GM19452 (cell line): Measurements from ENCODE around the gene ZNF808.
A peak's percentile ranks its signal among the peaks of the same experiment; 100 is the strongest.
"Not testable (repeated sequence)": the region's sequence is repeated elsewhere in the genome, so short reads cannot be mapped to it uniquely, and the experiment has no call there.

Experiments
- ATAC-seq: cut with Tn5 transposase; IDR thresholded peaks from one replicate; pipeline ENCODE4 v1.9.1; 2021; ENCODE audit not compliant: unreplicated experiment

Gene ZNF808

DNA sequence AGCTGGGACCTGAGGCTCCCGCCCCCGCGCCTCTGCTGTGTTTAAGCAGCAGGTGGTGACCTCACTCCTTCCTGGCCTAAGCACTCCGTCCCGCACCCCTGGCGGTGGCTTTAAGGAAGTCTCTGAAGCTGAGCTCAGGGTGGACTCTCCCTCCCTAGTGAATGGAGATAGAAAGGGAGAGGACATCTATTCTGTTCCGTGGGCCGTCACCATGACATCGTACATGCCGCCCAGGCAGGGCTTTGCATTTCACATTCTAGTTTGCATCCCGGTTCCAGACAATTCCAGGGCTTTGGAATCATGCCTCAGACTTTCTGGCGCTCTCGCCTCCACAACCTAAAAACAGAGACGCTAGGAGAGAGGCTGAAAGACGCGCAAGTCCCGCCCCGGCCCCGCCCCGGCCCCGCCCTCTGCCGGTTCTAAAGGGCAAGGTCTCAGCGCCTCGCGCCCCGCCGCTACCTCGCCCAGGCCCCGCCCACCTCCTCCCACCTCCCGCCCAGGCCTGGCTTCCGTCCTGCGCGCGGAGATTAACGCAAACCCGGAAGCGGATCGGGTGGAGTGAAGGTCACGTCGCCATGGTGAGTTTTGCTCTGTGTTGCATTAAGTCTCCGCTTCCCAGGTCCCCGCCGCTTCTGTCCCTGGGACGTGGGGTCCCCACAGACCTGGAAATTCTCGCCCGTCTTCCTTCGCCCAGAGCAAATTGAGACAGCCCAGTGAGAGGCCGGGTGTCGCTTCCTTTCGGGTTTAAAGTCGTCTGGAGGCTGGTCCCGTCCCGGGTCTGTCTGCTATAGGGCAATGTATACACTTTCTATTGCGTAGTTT lies at the start of gene ZNF808:
ZNF808 (plus strand) TSS at position 535 of the 822 bp plus-strand sequence. CDS start 15,617 bp downstream, outside the sequence.
- peak; percentile 89 for ATAC-seq

DNA sequence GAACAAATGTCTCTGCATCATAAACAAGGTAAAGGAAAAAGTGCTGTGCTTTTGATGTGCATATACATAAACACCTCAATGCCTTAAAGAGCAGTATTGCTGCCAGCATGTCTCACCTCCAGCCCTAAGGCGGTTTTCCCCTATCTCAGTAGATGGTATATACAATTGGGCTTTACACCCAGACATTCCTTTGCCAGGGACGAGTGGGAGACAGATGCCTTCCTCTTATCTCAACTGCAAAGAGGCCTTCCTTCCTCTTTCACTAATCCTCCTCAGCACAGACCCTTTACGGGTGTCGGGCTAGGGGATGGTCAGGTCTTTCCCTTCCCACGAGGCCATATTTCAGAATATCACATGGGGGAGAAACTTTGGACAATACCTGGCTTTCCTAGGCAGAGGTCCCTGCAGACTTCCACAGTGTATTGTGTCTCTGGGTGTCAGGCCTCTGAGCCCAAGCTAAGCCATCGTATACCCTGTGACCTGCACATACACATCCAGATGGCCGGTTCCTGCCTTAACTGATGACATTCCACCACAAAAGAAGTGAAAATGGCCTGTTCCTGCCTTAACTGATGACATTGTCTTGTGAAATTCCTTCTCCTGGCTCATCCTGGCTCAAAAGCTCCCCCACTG lies 43.2 kb upstream of the ZNF808 start:
- ATAC-seq = not testable (repeated sequence)

DNA sequence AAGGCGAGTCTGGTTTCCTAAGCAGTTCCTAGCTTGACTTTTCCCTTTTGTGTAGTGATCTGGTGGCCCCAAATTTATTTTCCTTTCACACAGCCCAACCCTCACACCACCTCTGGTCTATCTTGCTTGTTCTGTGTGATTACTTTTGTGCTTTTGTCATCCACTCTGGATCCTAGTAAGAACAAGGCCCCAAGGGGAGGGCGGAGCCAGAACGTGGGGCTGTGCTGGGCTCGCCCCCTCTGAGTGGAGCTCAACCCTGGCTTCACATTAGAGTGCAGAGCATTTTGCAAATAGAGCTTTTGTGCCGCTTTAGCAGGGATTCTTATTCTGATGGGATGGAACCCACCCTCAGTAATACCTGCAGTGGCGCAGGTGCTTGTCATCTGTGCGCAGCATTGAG lies 42.4 kb upstream of the ZNF808 start:
- not testable (repeated sequence) for ATAC-seq

DNA sequence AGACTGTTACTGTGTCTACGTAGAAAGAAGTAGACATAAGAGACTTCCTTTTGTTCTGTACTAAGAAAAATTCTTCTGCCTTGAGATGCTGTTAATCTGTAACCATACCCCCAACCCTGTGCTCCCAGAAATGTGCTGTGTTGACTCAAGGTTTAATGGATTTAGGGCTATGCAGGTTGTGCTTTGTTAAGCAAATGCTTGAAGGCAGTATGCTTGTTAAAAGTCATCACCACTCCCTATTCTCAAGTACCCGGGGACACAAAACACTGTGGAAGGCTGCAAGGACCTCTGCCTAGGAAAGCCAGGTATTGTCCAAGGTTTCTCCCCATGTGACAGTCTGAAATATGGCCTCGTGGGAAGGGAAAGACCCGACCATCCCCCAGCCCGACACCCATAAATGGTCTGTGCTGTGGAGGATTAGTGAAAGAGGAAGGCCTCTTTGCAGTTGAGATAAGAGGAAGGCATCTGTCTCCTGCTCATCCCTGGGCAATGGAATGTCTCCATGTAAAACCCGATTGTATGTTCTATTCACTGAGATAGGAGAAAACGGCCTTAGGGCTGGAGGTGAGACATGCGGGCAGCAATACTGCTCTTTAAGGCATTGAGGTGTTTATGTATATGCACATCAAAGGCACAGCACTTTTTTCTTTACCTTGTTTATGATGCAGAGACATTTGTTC lies 41.8 kb upstream of the ZNF808 start:
- ATAC-seq = not testable (repeated sequence)

DNA sequence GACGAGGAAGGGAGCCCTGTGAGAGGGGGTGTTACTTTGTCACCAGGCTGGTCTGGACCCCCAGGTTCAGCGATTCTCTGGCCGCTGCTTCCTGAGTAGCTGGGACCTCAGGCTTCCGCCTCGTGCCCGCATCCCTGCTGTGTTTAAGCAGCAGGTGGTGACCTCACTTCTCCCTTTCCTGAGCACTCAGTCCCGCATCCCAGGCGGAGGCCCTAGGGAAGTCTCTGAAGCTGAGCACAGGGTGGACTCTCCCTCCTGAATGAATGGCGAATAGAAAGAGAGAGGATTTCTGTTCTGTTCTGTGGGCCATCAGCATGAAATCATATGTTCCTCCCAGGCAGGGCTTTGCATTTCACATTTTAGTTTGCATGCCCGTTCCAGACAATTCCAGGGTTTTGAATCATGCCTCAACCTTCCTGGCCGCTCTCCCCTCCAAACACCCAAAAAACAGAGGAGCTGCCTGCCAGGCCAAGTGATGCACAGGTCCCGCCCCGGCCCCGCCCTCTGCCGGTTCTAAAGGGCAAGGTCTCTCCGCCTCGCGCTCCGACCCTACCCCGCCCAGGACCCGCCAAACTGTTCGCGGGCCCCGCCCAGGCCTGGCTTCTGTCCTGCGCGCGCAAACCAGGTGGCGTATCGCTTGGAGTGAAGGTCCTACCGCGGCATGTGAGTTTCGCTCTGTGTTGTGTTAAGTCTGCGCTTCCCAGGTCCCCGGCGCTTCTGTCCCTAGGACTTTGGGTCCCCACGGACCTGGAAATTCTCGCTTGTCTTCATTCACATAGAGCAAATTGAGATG lies 35.1 kb upstream of the ZNF808 start:
- no peak for ATAC-seq

DNA sequence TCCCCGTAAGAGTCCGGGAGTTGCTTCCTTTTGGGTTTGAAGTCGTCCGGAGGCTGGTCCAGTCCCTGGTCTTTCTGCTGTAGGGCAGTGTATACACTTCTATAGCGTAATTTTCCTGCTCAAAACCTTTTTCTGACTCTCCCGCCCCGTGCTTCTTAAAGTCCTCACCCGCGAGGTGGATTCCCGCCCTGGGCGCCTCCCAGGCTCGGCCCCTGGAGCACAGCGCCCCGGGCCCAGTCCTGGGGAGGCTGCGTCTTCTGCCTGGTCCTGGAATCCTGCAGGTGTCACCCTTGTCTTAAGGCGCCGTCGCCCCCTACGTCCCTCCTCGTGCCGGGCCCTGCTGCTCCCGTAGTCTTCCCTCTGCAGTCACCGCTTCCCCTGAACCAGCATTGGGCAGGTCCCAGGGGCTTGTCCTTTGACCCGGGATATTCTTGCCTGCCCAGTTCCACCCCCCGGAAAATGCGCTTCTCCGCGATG lies 34.4 kb upstream of the ZNF808 start:
- no peak for ATAC-seq

DNA sequence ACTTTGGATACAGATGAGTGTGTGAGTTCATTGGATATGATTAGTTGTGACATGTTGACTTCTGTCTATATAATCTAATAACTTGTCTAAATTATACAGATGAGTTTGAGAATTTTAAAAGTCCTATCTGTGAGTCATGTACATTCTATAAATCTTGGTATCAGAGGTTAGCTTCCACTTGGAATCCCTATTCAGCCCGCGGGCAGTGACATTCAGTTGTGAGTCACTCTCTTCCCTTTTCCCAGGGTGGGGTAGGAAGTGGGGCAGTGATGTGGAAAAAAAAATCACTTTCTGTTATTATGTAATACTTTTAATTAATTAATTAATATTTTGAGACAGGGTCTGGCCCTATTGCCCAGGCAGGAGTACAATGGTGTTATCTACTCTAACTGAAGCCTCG lies 33.0 kb upstream of the ZNF808 start:
- no peak for ATAC-seq

DNA sequence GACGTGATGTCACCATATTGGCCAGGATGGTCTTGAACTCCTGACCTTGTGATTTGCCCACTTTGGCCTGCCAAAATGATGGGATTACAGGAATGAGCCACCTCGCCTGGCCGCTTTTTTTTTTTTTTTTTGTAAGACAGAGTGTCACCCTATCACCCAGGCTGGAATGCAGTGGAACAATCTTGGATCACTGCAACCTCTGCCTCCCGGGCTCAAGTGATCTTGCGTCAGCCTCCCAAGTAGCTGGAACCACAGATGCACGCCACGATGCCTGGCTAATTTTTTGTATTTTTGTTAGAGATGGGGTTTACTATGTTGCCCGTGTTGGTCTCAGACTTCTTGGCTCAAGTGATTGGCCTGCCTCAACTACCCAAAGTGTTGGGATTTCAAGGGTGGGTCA lies 28.9 kb upstream of the ZNF808 start:
- no peak for ATAC-seq

DNA sequence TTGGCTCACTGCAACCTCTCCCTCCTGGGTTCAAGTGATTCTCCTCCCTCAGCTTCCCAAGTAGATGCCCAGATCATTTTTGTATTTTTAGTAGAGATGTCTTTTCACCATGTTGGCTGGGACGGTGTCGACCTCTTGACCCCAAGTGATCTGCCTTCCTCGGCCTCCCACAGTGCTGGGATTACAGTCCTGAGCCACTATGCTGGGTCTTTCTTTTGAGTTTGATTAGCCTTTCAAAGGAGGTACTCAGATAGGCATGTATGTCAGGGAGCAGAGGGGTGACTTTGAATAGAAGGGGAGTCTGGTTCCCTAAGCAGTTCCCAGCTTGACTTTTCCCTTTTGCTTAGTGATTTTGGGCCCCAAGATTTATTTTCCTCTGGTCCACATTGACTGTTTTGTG lies 27.0 kb upstream of the ZNF808 start:
- ATAC-seq = not testable (repeated sequence)

DNA sequence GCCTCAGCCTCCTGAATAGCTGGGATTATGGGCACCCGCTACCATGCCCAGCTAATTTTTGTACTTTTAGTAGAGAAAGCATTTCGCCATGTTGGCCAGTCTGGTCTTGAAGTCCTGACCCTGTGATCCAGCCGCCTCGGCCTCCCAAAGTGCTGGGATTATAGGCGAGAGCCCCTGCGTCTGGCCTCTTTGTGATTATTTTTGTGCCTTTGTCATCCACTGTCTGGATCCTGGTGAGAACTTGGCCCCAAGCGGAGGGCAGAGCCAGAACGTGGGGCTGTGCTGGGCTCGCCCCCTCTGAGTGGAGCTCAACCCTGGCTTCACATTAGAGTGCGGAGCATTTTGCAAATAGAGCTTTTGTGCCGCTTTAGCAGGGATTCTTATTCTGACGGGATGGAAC lies 26.5 kb upstream of the ZNF808 start:
- ATAC-seq = not testable (repeated sequence)

DNA sequence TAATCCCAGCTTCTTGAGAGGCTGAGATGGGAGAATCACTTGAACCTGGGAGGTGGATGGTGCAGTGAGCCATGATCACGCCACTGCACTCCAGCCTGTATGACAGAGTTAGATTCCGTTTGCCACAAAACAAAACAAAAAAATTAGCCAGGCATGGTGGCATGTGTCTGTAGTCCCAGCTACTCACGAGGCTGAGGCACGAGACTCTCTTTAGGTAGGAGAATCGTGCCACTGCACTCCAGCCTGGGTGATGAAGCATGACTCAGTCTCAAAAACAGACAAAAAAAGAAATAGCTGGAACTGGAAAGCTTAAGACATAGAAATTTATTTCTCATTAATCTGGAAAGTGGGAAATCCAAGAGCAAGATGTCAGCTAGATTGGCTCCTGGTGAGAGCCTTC lies 20.2 kb upstream of the ZNF808 start:
- ATAC-seq = no peak

DNA sequence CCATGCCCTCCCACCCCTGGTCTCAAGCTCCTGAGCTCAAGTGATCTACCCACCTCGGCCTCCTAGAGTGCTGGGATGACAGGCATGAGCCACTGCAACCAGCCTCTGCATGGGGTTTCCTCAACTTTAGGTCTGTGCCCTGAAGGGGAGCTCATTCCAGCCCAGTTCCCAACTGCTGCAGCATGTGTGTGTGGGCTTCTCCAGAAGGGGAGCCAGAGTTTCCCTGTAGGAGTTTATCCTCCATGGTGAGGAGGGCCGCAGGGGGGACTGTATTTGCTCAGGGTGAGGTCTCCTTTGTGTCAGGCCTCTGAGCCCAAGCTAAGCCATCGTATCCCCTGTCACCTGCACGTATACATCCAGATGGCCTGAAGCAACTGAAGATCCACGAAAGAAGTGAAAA lies 11.3 kb upstream of the ZNF808 start:
- no peak for ATAC-seq

DNA sequence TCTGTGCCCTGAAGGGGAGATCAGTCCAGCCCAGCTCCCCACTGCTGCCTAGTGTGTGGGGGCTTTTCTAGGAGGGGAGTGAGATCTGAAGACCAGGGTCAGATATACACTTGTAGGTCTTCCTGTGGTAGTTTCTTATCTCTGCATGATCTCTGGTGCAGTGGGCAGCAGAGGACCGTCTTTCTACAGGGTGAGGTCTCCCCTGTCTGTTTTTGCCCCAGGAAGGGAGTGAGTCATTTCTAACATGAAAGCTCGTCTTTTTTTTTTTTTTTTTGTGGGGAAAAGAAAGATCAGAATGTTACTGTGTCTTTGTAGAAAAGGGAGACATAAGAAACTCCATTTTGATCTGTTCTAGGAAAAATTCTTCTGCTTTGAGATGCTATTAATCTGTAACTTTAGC lies 8.8 kb upstream of the ZNF808 start:
- no peak for ATAC-seq

DNA sequence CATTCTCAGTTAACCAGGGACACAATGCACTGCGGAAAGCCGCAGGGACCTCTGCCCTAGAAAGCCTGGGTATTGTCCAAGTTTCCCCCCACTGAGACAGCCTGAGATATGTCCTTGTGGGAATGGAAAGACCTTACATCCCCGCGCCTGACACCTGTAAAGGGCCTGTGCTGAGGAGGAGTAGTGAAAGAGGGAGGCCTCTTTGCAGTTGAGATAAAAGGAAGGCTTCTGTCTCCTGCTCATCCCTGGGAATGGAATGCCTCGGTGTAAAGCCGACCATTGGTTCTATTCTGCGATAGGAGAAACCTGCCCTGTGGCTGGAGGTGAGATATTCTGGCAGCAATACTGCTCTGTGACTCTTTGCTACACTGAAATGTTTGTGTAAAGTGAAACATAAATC lies 8.3 kb upstream of the ZNF808 start:
- not testable (repeated sequence) for ATAC-seq

DNA sequence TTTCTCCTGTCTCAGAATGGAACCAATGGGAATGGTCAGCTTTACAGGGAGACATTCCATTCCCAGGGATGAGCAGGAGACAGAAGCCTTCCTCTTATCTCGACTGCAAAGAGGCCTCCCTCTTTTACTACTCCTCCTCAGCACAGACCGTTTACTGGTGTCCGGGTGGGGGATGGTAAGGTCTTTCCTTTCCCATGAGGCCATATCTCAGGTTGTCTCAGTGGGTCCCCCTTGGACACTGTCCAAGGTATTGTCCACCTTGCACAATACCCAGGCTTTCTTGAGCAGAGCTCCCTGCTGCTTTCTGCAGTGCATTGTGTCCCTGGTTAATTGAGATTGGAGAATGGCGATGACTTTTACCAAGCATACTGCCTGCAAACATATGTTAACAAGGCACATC lies 7.5 kb upstream of the ZNF808 start:
- no peak for ATAC-seq

DNA sequence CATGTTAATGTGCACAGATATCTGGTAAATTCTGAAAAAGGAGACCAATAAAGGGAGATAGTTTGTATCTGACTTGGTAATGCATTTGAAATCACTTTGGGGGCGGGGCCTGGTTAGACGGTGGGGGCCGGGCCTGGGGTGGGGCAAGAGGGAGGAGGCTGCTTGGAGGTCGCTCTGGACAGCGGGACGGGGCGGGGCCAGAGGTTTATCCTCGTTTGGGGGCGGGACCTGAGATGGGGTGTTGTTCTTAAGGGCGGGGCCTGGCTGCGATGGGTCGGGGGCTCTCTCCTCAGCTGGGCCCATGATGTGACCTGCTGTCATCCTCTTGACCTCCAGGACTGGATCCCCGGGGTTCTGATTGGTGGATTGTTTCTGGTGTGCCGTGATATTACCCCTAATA lies 4.9 kb upstream of the ZNF808 start:
- no peak for ATAC-seq

DNA sequence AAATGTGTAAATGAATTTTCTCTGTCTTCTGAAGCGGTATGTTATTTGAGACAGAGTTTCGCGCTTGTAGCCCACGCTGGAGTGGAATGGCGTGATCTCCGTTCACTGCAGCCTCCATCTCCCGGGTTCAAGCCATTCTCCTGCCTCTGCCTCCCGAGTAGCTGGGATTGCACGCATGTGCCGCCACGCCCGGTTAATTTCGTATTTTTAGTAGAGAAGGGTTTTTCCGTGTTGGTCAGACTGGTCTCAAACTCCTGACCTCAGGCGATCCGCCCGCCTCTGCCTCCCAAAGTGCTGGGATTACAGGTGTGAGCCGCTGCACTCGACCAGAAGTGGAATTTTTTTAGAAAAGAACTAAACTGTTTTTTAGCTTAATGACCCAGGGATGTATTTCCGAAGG lies 3.4 kb upstream of the ZNF808 start:
- no peak for ATAC-seq

DNA sequence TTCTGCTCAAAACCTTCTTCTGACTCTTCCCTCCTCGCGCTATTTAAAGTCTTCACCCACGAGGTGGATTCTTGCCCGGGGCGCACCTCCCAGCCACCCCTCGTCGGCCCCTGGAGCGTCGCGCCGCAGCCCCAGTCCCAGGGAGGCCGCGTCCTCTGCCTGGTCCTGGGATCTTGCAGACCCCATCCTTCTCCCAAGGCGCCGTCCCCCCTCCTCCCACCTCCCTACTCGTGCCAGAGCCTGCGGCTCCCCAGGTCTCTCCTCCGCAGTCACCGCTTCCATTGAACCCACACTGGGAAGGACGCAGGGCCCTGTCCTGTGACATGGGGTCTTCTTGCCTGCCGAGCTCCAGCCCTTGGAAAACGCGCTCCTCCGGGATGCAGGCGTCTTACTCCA lies 486 bp downstream of the ZNF808 start:
- ATAC-seq = peak; percentile 4

DNA sequence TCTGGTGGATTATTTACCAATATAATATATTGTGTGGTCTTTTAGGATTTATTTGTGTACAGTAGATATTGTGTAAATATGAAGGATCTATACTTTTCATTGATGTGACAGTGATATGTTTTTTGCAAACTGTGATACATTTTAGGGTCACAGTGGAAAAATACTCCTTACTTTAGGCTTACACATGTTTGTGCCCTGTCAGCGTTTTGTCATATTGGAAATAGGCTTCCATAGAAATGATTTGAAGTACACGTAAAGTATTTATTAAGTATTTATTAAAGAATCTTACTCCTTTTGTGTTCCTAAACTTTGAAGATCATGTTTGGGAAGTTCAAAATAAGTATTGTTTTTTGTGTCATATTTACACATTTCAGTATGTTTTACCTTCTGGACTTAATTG lies 5.0 kb downstream of the ZNF808 start:
- ATAC-seq = no peak

DNA sequence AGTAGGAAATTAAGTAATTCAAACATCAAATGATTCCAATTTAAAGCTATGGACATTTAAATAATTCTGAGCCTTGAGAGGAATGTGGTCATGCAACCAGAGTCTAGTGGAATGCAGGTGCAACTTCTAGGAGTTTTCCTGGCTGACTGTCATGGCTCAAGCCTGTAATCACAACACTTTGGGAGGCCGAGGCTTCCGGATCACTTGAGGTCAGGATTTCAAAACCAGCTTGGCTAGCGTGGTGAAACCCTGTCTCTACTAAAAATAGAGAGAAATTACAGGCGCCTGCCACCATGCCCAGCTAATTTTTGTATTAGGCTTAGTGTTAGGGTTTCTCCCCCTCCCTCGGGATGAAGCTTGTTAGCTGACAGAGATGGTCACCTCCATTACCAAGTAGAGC lies 6.4 kb downstream of the ZNF808 start:
- ATAC-seq = no peak

DNA sequence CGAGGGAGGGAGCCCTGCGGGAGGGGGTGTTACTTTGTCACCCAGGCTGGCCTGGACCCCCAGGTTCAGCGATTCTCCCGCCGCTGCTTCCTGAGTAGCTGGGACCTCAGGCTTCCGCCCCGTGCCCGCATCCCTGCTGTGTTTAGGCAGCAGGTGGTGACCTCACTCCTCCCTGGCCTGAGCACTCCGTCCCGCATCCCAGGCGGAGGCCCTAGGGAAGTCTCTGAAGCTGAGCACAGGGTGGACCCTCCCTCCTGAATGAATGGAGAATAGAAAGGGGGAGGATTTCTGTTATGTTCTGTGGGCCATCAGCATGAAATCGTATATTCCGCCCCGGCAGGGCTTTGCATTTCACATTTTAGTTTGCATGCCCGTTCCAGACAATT lies 7.9 kb downstream of the ZNF808 start:
- not testable (repeated sequence) for ATAC-seq
